ENCODE measurements around the gene IL10RB.

Gene IL10RB

DNA sequence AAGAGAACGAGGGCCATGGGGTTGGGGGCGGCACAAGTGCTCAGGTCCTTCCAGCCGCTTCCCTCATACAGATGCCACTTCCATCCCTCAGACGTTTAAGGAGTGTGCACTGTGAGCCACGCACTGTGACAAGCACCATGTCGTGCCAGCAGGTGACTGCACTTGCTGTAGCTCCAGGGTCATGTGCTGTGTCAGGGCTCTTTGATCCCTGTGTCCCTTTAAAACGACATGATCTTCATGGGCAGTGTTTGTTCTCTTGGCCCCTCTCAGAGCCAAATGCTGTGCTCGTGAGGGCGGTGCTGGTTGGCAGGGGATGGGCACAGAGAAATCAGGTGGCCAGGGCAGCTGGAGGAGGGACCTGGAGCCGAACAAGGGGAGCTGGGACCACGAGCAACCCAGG lies 19.9 kb downstream of the IL10RB start:
- Histone ChIP-seq H3K27ac (no peak overlapping the region), H3K36me3 (peaks cover 39% of the 10 kb centered on the region)

DNA sequence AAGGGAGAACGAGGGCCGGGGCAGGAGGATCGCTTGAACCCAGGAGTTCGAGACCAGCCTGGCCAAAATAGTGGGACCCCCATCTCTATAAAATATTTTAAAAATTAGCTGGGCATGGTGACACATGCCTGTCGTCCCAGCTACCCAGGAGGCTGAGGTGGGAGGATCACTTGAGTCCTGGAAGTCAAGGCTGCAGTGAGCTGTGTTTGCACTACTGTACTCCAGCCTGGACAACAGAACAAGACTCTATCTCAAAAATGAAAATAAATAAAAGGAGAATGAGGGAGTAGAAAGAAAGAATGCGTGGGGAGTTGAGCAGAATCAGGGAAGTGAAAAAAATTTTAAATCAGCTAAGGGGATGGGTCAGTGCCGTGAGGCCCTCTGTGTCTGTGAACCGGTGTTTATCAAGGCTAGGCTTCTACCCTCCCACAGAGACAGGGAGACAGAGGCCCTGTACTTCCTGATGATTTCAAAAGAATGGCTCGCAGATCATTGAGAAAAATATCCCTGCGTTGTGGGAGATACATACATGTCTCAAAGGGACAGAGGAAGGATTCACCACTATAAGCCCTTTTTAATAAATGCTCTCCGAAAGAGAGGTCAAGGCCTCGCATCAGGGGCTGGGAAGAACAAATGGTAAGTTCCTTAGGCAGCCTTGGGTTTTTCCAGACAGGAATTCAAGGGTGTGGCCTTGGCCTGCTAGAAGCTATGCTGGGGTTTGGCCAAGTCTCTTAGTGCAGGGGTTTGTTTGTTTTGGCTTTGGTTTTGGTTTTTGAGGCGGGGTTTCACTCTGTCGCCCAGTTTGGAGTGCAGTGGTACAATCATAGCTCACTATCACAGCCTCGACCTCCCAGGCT lies 20.7 kb downstream of the IL10RB start:
- Histone ChIP-seq H3K9me3 (ENCODE audit: severe bottlenecking) (no peaks in the 10 kb centered on the region), H3K27me3 (ENCODE audit: insufficient read depth, low read depth, severe bottlenecking) (no peaks in the 10 kb centered on the region), H3K27ac (no peak overlapping the region), H3K36me3 (peaks cover 38% of the 10 kb centered on the region), H3K4me3 (ENCODE audit: low read depth, low read length) (no peak overlapping the region)
- TF ChIP-seq, protein P1, sequence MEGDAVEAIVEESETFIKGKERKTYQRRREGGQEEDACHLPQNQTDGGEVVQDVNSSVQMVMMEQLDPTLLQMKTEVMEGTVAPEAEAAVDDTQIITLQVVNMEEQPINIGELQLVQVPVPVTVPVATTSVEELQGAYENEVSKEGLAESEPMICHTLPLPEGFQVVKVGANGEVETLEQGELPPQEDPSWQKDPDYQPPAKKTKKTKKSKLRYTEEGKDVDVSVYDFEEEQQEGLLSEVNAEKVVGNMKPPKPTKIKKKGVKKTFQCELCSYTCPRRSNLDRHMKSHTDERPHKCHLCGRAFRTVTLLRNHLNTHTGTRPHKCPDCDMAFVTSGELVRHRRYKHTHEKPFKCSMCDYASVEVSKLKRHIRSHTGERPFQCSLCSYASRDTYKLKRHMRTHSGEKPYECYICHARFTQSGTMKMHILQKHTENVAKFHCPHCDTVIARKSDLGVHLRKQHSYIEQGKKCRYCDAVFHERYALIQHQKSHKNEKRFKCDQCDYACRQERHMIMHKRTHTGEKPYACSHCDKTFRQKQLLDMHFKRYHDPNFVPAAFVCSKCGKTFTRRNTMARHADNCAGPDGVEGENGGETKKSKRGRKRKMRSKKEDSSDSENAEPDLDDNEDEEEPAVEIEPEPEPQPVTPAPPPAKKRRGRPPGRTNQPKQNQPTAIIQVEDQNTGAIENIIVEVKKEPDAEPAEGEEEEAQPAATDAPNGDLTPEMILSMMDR (IDR thresholded peaks at IDR 0.05; ENCODE audit: low read depth, low read length), result no peak
- no peak for DNase-seq

More for the DNA sequence above, 19.9 kb downstream of the IL10RB start:
- Histone ChIP-seq H3K4me3 (ENCODE audit: low read depth, low read length) (no peak overlapping the region), H3K27me3 (ENCODE audit: insufficient read depth, low read depth, severe bottlenecking) (no peaks in the 10 kb centered on the region), H3K9me3 (ENCODE audit: severe bottlenecking) (no peaks in the 10 kb centered on the region)
- TF ChIP-seq, protein P1 (IDR thresholded peaks at IDR 0.05; ENCODE audit: low read depth, low read length), result no peak
- DNase-seq, result no peak

DNA sequence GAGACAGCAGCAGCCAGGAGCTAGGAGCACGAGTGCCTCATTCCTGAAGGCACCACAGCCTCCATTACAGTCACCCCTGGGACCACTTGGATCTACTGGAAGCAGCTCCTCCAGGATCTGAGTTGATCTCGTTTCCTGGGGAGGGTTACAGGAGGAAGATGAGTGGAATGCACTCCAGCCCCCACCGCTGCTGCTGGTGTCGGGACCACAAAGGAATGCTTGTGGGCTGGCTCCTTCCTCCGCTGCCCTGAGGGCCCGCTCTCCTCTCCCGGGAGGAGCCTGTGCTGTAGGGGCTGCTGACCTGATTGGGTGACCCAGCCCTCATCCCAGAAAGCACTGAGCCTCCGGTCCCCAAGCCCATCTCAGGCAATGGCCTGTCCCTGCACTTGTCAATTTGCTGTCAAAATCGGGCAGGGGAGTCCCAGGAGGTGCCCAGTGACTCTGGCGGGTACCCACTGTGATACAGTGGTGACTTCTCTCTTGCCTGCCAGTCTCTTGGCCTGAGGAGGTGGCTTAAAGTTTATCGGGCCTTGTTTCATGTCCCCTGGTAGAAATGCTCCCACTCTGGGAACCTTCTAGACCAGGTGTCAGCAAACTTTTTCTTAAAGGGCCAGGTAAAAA lies 23.1 kb downstream of the IL10RB start:
- H3K27ac ChIP-seq, result no peak overlapping the region
- TF ChIP-seq, protein P1 (IDR thresholded peaks at IDR 0.05; ENCODE audit: low read depth, low read length), result no peak
- H3K36me3 ChIP-seq, result peaks cover 33% of the 10 kb centered on the region
- no peaks in the 10 kb centered on the region for H3K9me3 ChIP-seq (ENCODE audit: severe bottlenecking)
- H3K27me3 ChIP-seq (ENCODE audit: insufficient read depth, low read depth, severe bottlenecking), result no peaks in the 10 kb centered on the region
- H3K4me3 ChIP-seq (ENCODE audit: low read depth, low read length), result no peak overlapping the region
- DNase-seq, result no peak

DNA sequence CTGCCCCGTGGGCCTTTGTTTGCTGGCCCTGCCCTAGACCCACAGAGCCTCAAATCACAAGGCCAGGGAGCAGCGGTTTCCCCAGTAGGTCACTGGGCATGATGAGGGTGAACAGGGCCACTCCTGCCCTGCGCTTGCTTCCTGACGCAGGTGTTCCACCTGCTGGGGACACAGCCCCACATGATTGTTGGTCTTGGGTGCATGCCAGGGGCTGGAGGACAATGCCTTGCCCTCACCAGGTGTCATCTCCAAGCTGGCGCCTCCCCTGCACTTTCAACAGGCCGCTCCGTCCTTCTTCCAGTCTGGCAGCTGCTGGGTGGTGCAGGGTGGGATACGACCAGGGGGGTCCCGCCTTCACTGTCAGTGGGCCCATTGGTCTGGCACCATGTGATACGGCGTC lies 24.3 kb downstream of the IL10RB start:
- TF ChIP-seq, protein P1 (IDR thresholded peaks at IDR 0.05; ENCODE audit: low read depth, low read length), result no peak
- no peak overlapping the region for H3K27ac ChIP-seq
- H3K36me3 ChIP-seq, result peaks cover 24% of the 10 kb centered on the region
- H3K4me3 ChIP-seq (ENCODE audit: low read depth, low read length), result no peak overlapping the region
- DNase-seq, result no peak
- H3K9me3 ChIP-seq (ENCODE audit: severe bottlenecking), result no peaks in the 10 kb centered on the region
- no peaks in the 10 kb centered on the region for H3K27me3 ChIP-seq (ENCODE audit: insufficient read depth, low read depth, severe bottlenecking)

DNA sequence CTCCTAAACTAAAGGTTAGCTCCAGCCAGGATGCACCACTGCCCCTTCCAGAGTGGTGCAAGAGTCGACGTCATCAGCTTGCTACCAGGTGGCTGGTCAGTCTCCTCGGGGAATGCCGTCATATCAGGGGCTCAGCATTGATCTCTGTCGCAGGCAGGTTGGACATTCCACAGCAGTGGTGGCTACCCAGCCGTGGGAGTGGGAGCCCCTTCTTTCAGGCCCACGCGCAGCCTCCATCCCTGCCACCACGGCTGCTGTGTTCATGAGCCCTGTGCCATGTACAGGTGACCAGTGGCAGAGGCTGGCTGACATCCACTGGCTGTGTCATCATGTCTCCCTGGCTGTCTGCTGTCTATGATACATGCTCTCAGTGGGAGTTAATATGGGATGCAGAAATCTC lies 25.5 kb downstream of the IL10RB start:
- no peak for DNase-seq
- Histone ChIP-seq H3K36me3 (peaks cover 21% of the 10 kb centered on the region), H3K9me3 (ENCODE audit: severe bottlenecking) (no peaks in the 10 kb centered on the region), H3K27me3 (ENCODE audit: insufficient read depth, low read depth, severe bottlenecking) (no peaks in the 10 kb centered on the region), H3K4me3 (ENCODE audit: low read depth, low read length) (no peak overlapping the region), H3K27ac (no peak overlapping the region)
- TF ChIP-seq, protein P1 (IDR thresholded peaks at IDR 0.05; ENCODE audit: low read depth, low read length), result no peak
